HAP-1 (cell line): Measurements from ENCODE around the gene JSRP1.

ENCODE experiments used
- DNase-seq, 2 experiments: peaks; one replicate each; pipeline ENCODE4 v3.0.0-alpha.2; 2016 to 2020; ENCODE audit warnings: low spot score in 2 of 2
- H3K27me3 ChIP-seq: fragments of 250-450 bp; sonication (Bioruptor Pico); 2 replicates; pipeline ENCODE4 v1.5.1; 2020; ENCODE audit warnings: low read depth, mild to moderate bottlenecking, moderate library complexity
- H3K36me3 ChIP-seq: fragments of 250-450 bp; sonication (Bioruptor Pico); replicated peaks from 2 replicates; pipeline ENCODE4 v1.5.1; 2020; ENCODE audit warnings: mild to moderate bottlenecking
- H3K4me1 ChIP-seq: fragments of 250-450 bp; sonication (Bioruptor Pico); 2 replicates; pipeline ENCODE4 v1.5.1; 2020; ENCODE audit warnings: mild to moderate bottlenecking
- H3K4me3 ChIP-seq: fragments of 250-450 bp; sonication (Bioruptor Pico); 2 replicates; pipeline ENCODE4 v1.5.1; 2020; ENCODE audit warnings: mild to moderate bottlenecking, moderate library complexity
- H3K9me3 ChIP-seq: fragments of 250-450 bp; sonication (Bioruptor Pico); 2 replicates; pipeline ENCODE4 v1.5.1; 2020; ENCODE audit warnings: mild to moderate bottlenecking, moderate library complexity
- in situ Hi-C: fragments of 300-500 bp; cut with MboI; formaldehyde crosslinking; loops from 3 replicates; pipeline ENCODE4 v1.14.3; 2020; ENCODE audit warnings: low sequenced_read_pairs, inconsistent platforms, mixed read lengths

The JSRP1 gene

GRCh38 chr19:2240881-2241760, 15.1 kb downstream of the JSRP1 start:
- in situ Hi-C loops = no loop called here
- peaks cover 75% of the 10 kb centered on the region for H3K36me3 ChIP-seq

GRCh38 chr19:2239771-2240770, 16.1 kb downstream of the JSRP1 start:
- peaks cover 65% of the 10 kb centered on the region for H3K36me3 ChIP-seq
- peak; percentile 54 to 56 for DNase-seq

More at GRCh38 chr19:2240881-2241760, 15.1 kb downstream of the JSRP1 start:
- Histone ChIP-seq H3K4me3 (no peak overlapping the region), H3K27me3 (no peaks in the 10 kb centered on the region), H3K9me3 (no peaks in the 10 kb centered on the region), H3K4me1 (peaks cover 11% of the 10 kb centered on the region)
- DNase-seq = no peak

GRCh38 chr19:2239173-2239572, 17.0 kb downstream of the JSRP1 start:
- Histone ChIP-seq H3K9me3 (no peaks in the 10 kb centered on the region), H3K36me3 (peaks cover 64% of the 10 kb centered on the region), H3K27me3 (no peaks in the 10 kb centered on the region), H3K4me1 (peaks cover 18% of the 10 kb centered on the region), H3K4me3 (peak overlapping the region; percentile 83)
- no peak for DNase-seq
- in situ Hi-C loops = loop anchor here (5.0 kb wide), 1 partner anchor 33 kb away; no protein-coding TSS in a partner anchor

More at GRCh38 chr19:2239771-2240770, 16.1 kb downstream of the JSRP1 start:
- in situ Hi-C loops = loop anchor here (5.0 kb wide), 1 partner anchor 32 kb away; no protein-coding TSS in a partner anchor
- H3K9me3 ChIP-seq = no peaks in the 10 kb centered on the region
- no peaks in the 10 kb centered on the region for H3K27me3 ChIP-seq
- peaks cover 13% of the 10 kb centered on the region for H3K4me1 ChIP-seq
- peak overlapping the region; percentile 83 for H3K4me3 ChIP-seq

- in situ Hi-C loops = loop anchor here (5.0 kb wide), 1 partner anchor 34 kb away; no protein-coding TSS in a partner anchor
- H3K4me1 ChIP-seq = peaks cover 18% of the 10 kb centered on the region
- peaks cover 64% of the 10 kb centered on the region for H3K36me3 ChIP-seq
These were observed 18.4 kb downstream of the JSRP1 start for GRCh38 chr19:2237869-2238153.

GRCh38 chr19:2237051-2237868, 19.0 kb downstream of the JSRP1 start:
- DNase-seq = peak in 1 of 2 experiments; percentile 16
- in situ Hi-C loops = loop anchor here (5.0 kb wide), 1 partner anchor 35 kb away; no protein-coding TSS in a partner anchor
- H3K4me1 ChIP-seq = peaks cover 18% of the 10 kb centered on the region

More at GRCh38 chr19:2237869-2238153, 18.4 kb downstream of the JSRP1 start:
- Histone ChIP-seq H3K27me3 (no peaks in the 10 kb centered on the region), H3K4me3 (peak overlapping the region; percentile 83), H3K9me3 (no peaks in the 10 kb centered on the region)
- DNase-seq = no peak

GRCh38 chr19:2236314-2237050, 19.7 kb downstream of the JSRP1 start, which contains the start of the genes PLEKHJ1 and SF3A2:
Gene PLEKHJ1 (minus strand): TSS chr19:2236329. CDS start chr19:2236248, 81 bp downstream.
Gene SF3A2 (plus strand): TSS chr19:2236824. CDS start chr19:2243419, 6,595 bp downstream.
- DNase-seq = peak; percentile 95 to 98
- H3K4me3 ChIP-seq = peak within 1 kb of the TSS; percentile 83
- peaks cover 65% of the 10 kb centered on the region for H3K36me3 ChIP-seq
- no peaks in the 10 kb centered on the region for H3K9me3 ChIP-seq
- in situ Hi-C loops = loop anchor here (5.0 kb wide), 1 partner anchor 36 kb away; no protein-coding TSS in a partner anchor
- no peaks in the 10 kb centered on the region for H3K27me3 ChIP-seq
- peaks cover 18% of the 10 kb centered on the region for H3K4me1 ChIP-seq

More at GRCh38 chr19:2237051-2237868, 19.0 kb downstream of the JSRP1 start:
- Histone ChIP-seq H3K9me3 (no peaks in the 10 kb centered on the region), H3K27me3 (no peaks in the 10 kb centered on the region), H3K36me3 (peaks cover 64% of the 10 kb centered on the region), H3K4me3 (peak overlapping the region; percentile 83)

GRCh38 chr19:2236064-2236313, 20.2 kb downstream of the JSRP1 start:
- Histone ChIP-seq H3K4me3 (peak overlapping the region; percentile 83), H3K9me3 (no peaks in the 10 kb centered on the region), H3K4me1 (peaks cover 18% of the 10 kb centered on the region), H3K27me3 (no peaks in the 10 kb centered on the region), H3K36me3 (peaks cover 67% of the 10 kb centered on the region)
- DNase-seq = no peak
- in situ Hi-C loops = loop anchor here (5.0 kb wide), 1 partner anchor 36 kb away; no protein-coding TSS in a partner anchor

GRCh38 chr19:2235381-2236063, 20.7 kb downstream of the JSRP1 start:
- H3K36me3 ChIP-seq = peaks cover 66% of the 10 kb centered on the region
- peaks cover 16% of the 10 kb centered on the region for H3K4me1 ChIP-seq
- peak; percentile 25 to 64 for DNase-seq
- in situ Hi-C loops = loop anchor here (5.0 kb wide), 1 partner anchor 37 kb away; no protein-coding TSS in a partner anchor
- peak overlapping the region; percentile 83 for H3K4me3 ChIP-seq
- H3K9me3 ChIP-seq = no peaks in the 10 kb centered on the region
- H3K27me3 ChIP-seq = no peaks in the 10 kb centered on the region

- in situ Hi-C loops = loop anchor here (5.0 kb wide), 1 partner anchor 37 kb away; no protein-coding TSS in a partner anchor
- no peak for DNase-seq
- no peaks in the 10 kb centered on the region for H3K27me3 ChIP-seq
- H3K4me1 ChIP-seq = peaks cover 12% of the 10 kb centered on the region
- H3K4me3 ChIP-seq = peak overlapping the region; percentile 83
- peaks cover 66% of the 10 kb centered on the region for H3K36me3 ChIP-seq
- H3K9me3 ChIP-seq = no peaks in the 10 kb centered on the region
These were observed 21.2 kb downstream of the JSRP1 start for GRCh38 chr19:2234996-2235380.

- Histone ChIP-seq H3K27me3 (no peaks in the 10 kb centered on the region), H3K4me3 (no peak overlapping the region), H3K9me3 (no peaks in the 10 kb centered on the region), H3K4me1 (peaks cover 12% of the 10 kb centered on the region), H3K36me3 (peaks cover 75% of the 10 kb centered on the region)
- in situ Hi-C loops = no loop called here
- no peak for DNase-seq
These were observed 22.5 kb downstream of the JSRP1 start for GRCh38 chr19:2233601-2234280.

GRCh38 chr19:2232286-2233151, 23.7 kb downstream of the JSRP1 start:
- H3K4me3 ChIP-seq = no peak overlapping the region
- DNase-seq = no peak
- peaks cover 71% of the 10 kb centered on the region for H3K36me3 ChIP-seq
- peaks cover 9% of the 10 kb centered on the region for H3K4me1 ChIP-seq
- H3K27me3 ChIP-seq = no peaks in the 10 kb centered on the region
- in situ Hi-C loops = no loop called here
- H3K9me3 ChIP-seq = no peaks in the 10 kb centered on the region
